ENCODE data around the gene BRSK1.

GRCh38 chr19:55315956-55316525 is 32.2 kb downstream of the BRSK1 start:
- TF ChIP-seq POLR2A (IDR thresholded peaks at IDR 0.05; ENCODE audit: low read depth, low read length): no peak
- no peak for TF ChIP-seq POLR2AphosphoS5 (IDR thresholded peaks at IDR 0.05; ENCODE audit: low read depth, low read length)
- TF ChIP-seq SPI1 (IDR thresholded peaks at IDR 0.05; ENCODE audit: low read depth, low read length): no peak

All from GM12891 (cell line).